HFF-Myc (cell line): ENCODE results near the gene PPTC7.

Experiments
- DNase-seq: peaks from one replicate; pipeline ENCODE4 v3.0.0-alpha.2; 2011; ENCODE audit warnings: low read depth; ENCODE audit errors: extremely low read depth
- H3K4me3 ChIP-seq: replicated peaks from 2 replicates; pipeline ENCODE4 v1.5.1; 2011; ENCODE audit warnings: low read depth, mild to moderate bottlenecking, control low read depth, low read length
- TF ChIP-seq, protein P1 (sequence below): IDR thresholded peaks from 2 replicates; pipeline ENCODE4 v1.5.1; 2012; ENCODE audit warnings: mild to moderate bottlenecking, low read depth, low read length, control low read depth; ENCODE audit errors: missing control alignments

The PPTC7 gene

GRCh38 chr12:110582276-110583136, 612 bp downstream of the PPTC7 start:
- DNase-seq, result no peak
- TF ChIP-seq, protein P1, sequence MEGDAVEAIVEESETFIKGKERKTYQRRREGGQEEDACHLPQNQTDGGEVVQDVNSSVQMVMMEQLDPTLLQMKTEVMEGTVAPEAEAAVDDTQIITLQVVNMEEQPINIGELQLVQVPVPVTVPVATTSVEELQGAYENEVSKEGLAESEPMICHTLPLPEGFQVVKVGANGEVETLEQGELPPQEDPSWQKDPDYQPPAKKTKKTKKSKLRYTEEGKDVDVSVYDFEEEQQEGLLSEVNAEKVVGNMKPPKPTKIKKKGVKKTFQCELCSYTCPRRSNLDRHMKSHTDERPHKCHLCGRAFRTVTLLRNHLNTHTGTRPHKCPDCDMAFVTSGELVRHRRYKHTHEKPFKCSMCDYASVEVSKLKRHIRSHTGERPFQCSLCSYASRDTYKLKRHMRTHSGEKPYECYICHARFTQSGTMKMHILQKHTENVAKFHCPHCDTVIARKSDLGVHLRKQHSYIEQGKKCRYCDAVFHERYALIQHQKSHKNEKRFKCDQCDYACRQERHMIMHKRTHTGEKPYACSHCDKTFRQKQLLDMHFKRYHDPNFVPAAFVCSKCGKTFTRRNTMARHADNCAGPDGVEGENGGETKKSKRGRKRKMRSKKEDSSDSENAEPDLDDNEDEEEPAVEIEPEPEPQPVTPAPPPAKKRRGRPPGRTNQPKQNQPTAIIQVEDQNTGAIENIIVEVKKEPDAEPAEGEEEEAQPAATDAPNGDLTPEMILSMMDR, result no peak
- peak overlapping the region; percentile 87 for H3K4me3 ChIP-seq

GRCh38 chr12:110581931-110582275, 1.2 kb downstream of the PPTC7 start:
- H3K4me3 ChIP-seq, result peak overlapping the region; percentile 87
- DNase-seq, result no peak
- TF ChIP-seq, protein P1, result no peak

DNA sequence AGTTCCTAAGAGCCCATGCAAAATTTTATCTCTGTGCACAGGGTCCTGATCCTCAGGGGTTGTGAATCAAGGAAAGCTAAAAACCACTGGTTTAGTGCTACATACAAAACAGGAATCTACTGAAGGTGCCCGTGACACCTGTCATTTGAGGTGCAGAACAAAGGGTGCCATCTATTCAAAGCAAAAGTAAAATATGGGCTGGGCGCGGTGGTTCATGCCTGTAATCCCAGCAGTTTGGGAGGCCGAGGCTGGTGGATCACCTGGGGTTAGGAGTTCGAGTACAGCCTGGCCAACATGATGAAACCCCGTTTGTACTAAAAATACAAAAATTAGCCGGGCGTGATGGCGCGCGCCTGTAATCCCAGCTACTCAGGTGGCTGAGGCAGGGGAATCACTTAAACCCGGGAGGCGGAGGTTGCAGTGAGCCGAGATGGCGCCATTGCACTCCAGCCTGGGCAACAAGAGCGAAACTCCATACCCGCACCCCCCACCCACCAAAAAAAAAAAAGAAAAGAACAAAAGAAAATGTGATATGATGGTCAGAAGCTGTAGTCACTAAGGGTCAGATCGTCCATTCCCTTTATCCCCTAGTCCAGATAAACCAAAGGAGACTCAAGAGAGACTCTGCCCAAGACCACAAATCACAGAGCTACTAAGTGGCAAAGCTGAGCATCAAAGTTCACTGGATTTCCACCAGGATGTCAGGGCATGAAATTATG, 3.4 kb downstream of the PPTC7 start:
- H3K4me3 ChIP-seq, result no peak overlapping the region
- no peak for DNase-seq
- TF ChIP-seq, protein P1, result no peak

DNA sequence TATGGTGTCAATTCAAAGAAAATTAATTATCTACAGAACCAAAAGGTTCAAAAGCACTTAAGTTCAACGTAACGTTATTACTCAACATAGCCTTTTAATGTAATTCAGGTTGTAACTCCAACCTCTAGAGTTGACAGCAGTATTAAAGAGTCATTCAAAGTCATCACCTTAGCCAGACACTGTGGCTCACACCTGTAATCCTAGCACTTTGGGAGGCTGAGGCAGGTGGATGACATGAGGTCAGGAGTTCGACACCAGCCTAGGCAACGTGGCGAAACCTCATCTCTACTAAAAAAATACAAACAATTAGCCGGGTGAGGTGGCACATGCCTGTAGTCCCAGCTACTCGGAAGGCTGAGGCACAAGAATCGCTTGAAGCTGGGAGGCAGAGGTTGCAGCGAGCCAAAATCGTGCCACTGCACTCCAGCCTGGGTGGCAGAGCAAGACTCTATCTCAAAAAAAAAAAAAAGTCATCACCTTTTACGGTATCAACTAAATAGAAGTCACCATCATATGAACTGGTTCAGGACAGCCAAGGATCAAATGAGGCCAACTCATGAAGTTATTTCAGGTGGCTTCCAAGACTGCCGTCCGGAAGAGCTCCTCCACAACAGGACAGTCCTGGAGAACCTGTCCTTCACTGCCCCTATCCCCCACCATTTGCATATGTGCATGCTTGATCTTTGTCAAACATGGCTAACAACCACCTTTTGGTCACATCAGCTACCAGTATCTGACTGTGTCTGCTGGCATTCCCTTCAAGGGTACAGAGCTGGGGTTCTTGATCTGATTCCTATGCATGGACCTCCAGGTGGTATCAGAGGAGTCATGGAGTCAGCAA, 4.2 kb downstream of the PPTC7 start:
- H3K4me3 ChIP-seq, result no peak overlapping the region
- DNase-seq, result no peak
- TF ChIP-seq, protein P1, result no peak

- no peak for DNase-seq
- H3K4me3 ChIP-seq, result peak overlapping the region; percentile 30
- TF ChIP-seq, protein P1, result no peak
Observed at GRCh38 chr12:110577864-110578693, 5.0 kb downstream of the PPTC7 start.

DNA sequence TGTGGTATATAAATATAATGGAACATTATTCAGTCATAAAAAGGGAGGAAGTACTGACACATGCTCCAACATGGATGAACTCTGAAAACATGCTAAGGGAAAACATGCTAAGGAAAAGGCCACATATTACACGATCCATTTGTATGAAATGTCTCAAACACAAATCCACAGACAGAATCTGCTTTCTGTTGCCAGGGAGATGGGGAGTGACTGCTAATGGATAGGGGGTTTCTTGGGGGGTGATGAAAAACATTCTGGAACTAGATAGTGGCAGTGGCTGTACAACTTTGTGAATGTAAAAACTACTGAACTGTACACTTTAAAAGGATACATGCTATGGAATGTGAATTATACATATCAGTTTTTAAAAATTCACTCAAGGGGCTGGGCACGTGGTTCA, 6.6 kb downstream of the PPTC7 start:
- no peak overlapping the region for H3K4me3 ChIP-seq
- no peak for DNase-seq
- TF ChIP-seq, protein P1, result no peak
